Mesenteric fat pad (tissue), 1 donor: ENCODE measurements around the gene ZP3. TPM values are rescaled to one million over a fixed set of nuclear protein-coding genes. Genes with fewer than 3 reads are reported as not detected.
"Not testable (repeated sequence)": the region's sequence is repeated elsewhere in the genome, so short reads cannot be mapped to it uniquely, and the experiment has no call there.

Experiments used
- DNase-seq: peaks from one replicate; pipeline ENCODE4 v3.0.0-alpha.2; 2020; ENCODE audit warnings: low spot score
- long read RNA-seq: library from polyadenylated mRNA; unstranded; transcript quantifications from one replicate; pipeline ENCODE4 v2.0.0, GENCODE V29; 2020
- total RNA-seq: library from RNA; stranded (reverse); fragmentation: NEBNext Ultra II Directional; extraction: Animal tissue kit (Norgen Biotek cat#: 25700); gene quantifications from one replicate; pipeline ENCODE4 v1.2.1, GENCODE V29; 2021
- donor health status: DM: yes; HTN: yes; CAD: no.

ZP3 gene
- 0.87 TPM for total RNA-seq
- long read RNA-seq, partial matches to known transcripts = 0 of 4 reads
- long read RNA-seq, other reads (novel, unspliced or antisense) = 1 of 4 reads

GRCh38 chr7:76424413-76425111 lies at the start of gene ZP3:
Gene ZP3 (plus strand): TSS chr7:76424950. CDS start chr7:76424965, 15 bp downstream.
- DNase-seq = no peak

GRCh38 chr7:76375251-76375650 lies 49.5 kb upstream of the ZP3 start:
- DNase-seq = no peak

- no peak for DNase-seq
These were observed 47.4 kb upstream of the ZP3 start for GRCh38 chr7:76377186-76377918.

- no peak for DNase-seq
These were observed 44.2 kb upstream of the ZP3 start for GRCh38 chr7:76380623-76380966.

- no peak for DNase-seq
These were observed 42.9 kb upstream of the ZP3 start for GRCh38 chr7:76381814-76382213.

- DNase-seq = no peak
These were observed 41.4 kb upstream of the ZP3 start for GRCh38 chr7:76383089-76383944.

GRCh38 chr7:76386691-76387260 lies 38.0 kb upstream of the ZP3 start:
- DNase-seq = no peak

- not testable (repeated sequence) for DNase-seq
These were observed 37.0 kb upstream of the ZP3 start for GRCh38 chr7:76387789-76388188.

- no peak for DNase-seq
These were observed 34.7 kb upstream of the ZP3 start for GRCh38 chr7:76390092-76390491.

- DNase-seq = no peak
These were observed 32.1 kb upstream of the ZP3 start for GRCh38 chr7:76392531-76393115.

GRCh38 chr7:76393116-76394031 lies 31.4 kb upstream of the ZP3 start:
- peak; percentile 98 for DNase-seq

- no peak for DNase-seq
These were observed 29.8 kb upstream of the ZP3 start for GRCh38 chr7:76394957-76395356.

- not testable (repeated sequence) for DNase-seq
These were observed 29.2 kb upstream of the ZP3 start for GRCh38 chr7:76395605-76395964.

GRCh38 chr7:76395965-76396726 lies 28.6 kb upstream of the ZP3 start:
- no peak for DNase-seq

GRCh38 chr7:76396864-76397263 lies 27.9 kb upstream of the ZP3 start:
- no peak for DNase-seq

GRCh38 chr7:76397409-76398183 lies 27.2 kb upstream of the ZP3 start:
- DNase-seq = peak; percentile 96

- no peak for DNase-seq
These were observed 24.5 kb upstream of the ZP3 start for GRCh38 chr7:76400248-76400647.

- not testable (repeated sequence) for DNase-seq
These were observed 21.7 kb upstream of the ZP3 start for GRCh38 chr7:76403097-76403496.
